HCT116 (cell line): ENCODE data around the gene DIP2C. TPM values are rescaled to one million over a fixed set of nuclear protein-coding genes. Genes with fewer than 3 reads are reported as not detected.

Source experiments
- ATAC-seq: fragments of 200-7000 bp; cut with Tn5 transposase; 2 replicates; pipeline ENCODE4 v1.9.1; 2020; ENCODE audit warnings: mild to moderate bottlenecking, moderate library complexity
- BruUV-seq: library from RNA; stranded (reverse); fragments of 400-500 nt; replicated peaks from 2 replicates; lab custom pipeline; 2021; lab: Mats Ljungman, UMichigan
- CTCF ChIA-PET: fragments of 300-600 bp; sonication (Branson Sonifier 250); formaldehyde crosslinking; loops from one replicate; lab custom pipeline; 2021; ENCODE audit warnings: antibody characterized with exemption; lab: Charles Lee
- POLR2A ChIA-PET: fragments of 300-600, 350-600 bp; sonication (Branson Sonifier 250); formaldehyde crosslinking; loops from one replicate; lab custom pipeline; 2021; ENCODE audit warnings: antibody characterized with exemption; lab: Charles Lee
- RAD21 ChIA-PET, 2 experiments: fragments of 300-600 bp; sonication (Branson Sonifier 250); formaldehyde crosslinking; loops; one replicate each; lab custom pipeline; 2023; ENCODE audit warnings: low total read pairs in 2 of 2; ENCODE audit not compliant: uncharacterized antibody in 2 of 2, unreplicated experiment in 2 of 2, low non-redundant PET in 1 of 2; lab: Charles Lee
- DNase-seq: peaks from one replicate; pipeline ENCODE4 v3.0.0-alpha.2; 2010; ENCODE audit warnings: low read depth, low spot score
- H2AFZ ChIP-seq: fragments of 200-600 bp; shearing (Covaris generic), sonication (generic); 2 replicates; pipeline ENCODE4 v1.6.1; 2017; ENCODE audit warnings: low read depth, mixed run types, mixed read lengths, antibody characterized with exemption, low read length; ENCODE audit not compliant: poor library complexity, severe bottlenecking
- H3K27ac ChIP-seq: 2 replicates; pipeline ENCODE4 v1.5.1; 2012; ENCODE audit warnings: low read depth, low read length
- H3K27me3 ChIP-seq: fragments of 200-600 bp; sonication (generic); 2 replicates; pipeline ENCODE4 v1.6.1; 2016; ENCODE audit warnings: mixed run types, low read length, mixed read lengths; ENCODE audit not compliant: insufficient read depth
- H3K36me3 ChIP-seq, 2 experiments: fragments of 200-500 bp in 1 of 2; fragments of 200-600 bp in 1 of 2; sonication (Bioruptor generic) in 1 of 2; sonication (generic) in 1 of 2; 2 replicates each; pipeline versions ENCODE4 v1.5.1 to v1.6.1; 2014 to 2016; ENCODE audit warnings: low read length in 2 of 2, inconsistent platforms in 1 of 2, mixed read lengths in 1 of 2, mixed run types in 1 of 2; ENCODE audit not compliant: insufficient read depth in 2 of 2, control insufficient read depth in 1 of 2
- H3K4me1 ChIP-seq, 2 experiments: fragments of 200-600 bp in 1 of 2; sonication (generic) in 1 of 2; 2 replicates each; pipeline versions ENCODE4 v1.5.1 to v1.6.1; 2012 to 2017; ENCODE audit warnings: low read length in 2 of 2, inconsistent platforms in 1 of 2, mild to moderate bottlenecking in 1 of 2, mixed read lengths in 1 of 2, mixed run types in 1 of 2, moderate library complexity in 1 of 2; ENCODE audit not compliant: insufficient read depth in 2 of 2, control insufficient read depth in 1 of 2
- H3K4me2 ChIP-seq: fragments of 200-600 bp; sonication (generic); 2 replicates; pipeline ENCODE4 v1.6.1; 2017; ENCODE audit warnings: mixed run types, low read length, mixed read lengths
- H3K4me3 ChIP-seq, 2 experiments: fragments of 200-600 bp in 1 of 2; sonication (generic) in 1 of 2; replicated peaks in 1 of 2; 2 replicates each; pipeline ENCODE4 v1.5.1; 2011 to 2016; ENCODE audit warnings: low read length in 2 of 2, control low read depth in 1 of 2, low read depth in 1 of 2, mild to moderate bottlenecking in 1 of 2, mixed read lengths in 1 of 2, mixed run types in 1 of 2
- H3K79me2 ChIP-seq: fragments of 200-600 bp; sonication (generic); 2 replicates; pipeline ENCODE4 v1.6.1; 2017; ENCODE audit warnings: mild to moderate bottlenecking, mixed run types, low read length, moderate library complexity, mixed read lengths; ENCODE audit not compliant: insufficient read depth
- H3K9ac ChIP-seq: fragments of 200-600 bp; sonication (generic); 2 replicates; pipeline ENCODE4 v1.6.1; 2016; ENCODE audit warnings: low read length, mixed read lengths
- H3K9me2 ChIP-seq: fragments of 200-600 bp; sonication (generic), shearing (Covaris generic); 2 replicates; pipeline ENCODE4 v1.6.1; 2017; ENCODE audit warnings: mixed run types, mild to moderate bottlenecking, moderate library complexity; ENCODE audit not compliant: insufficient read depth
- H3K9me3 ChIP-seq, 2 experiments: fragments of 200-500 bp in 1 of 2; fragments of 200-600 bp in 1 of 2; sonication (Bioruptor generic) in 1 of 2; sonication (generic) in 1 of 2; 2 replicates each; pipeline ENCODE4 v1.6.1; 2014 to 2017; ENCODE audit warnings: low read length in 2 of 2, mixed read lengths in 2 of 2, inconsistent platforms in 1 of 2, low read depth in 1 of 2, mild to moderate bottlenecking in 1 of 2, mixed run types in 1 of 2, moderate library complexity in 1 of 2; ENCODE audit not compliant: control insufficient read depth in 1 of 2, insufficient read depth in 1 of 2
- H4K20me1 ChIP-seq: fragments of 200-600 bp; sonication (generic), shearing (Covaris generic); 2 replicates; pipeline ENCODE4 v1.6.1; 2017; ENCODE audit warnings: mixed run types, mild to moderate bottlenecking, moderate library complexity; ENCODE audit not compliant: insufficient read depth
- CBX3 ChIP-seq: IDR thresholded peaks from 2 replicates; pipeline ENCODE4 v1.6.1; 2012; ENCODE audit warnings: low read depth
- EGR1 ChIP-seq: IDR thresholded peaks from 2 replicates; pipeline ENCODE4 v1.6.1; 2012; ENCODE audit warnings: low read depth
- EZH2phosphoT487 ChIP-seq: fragments of 200-600 bp; IDR thresholded peaks from 2 replicates; pipeline ENCODE4 v1.6.1; 2018; ENCODE audit warnings: antibody characterized with exemption, borderline replicate concordance
- SIN3A ChIP-seq: IDR thresholded peaks from 2 replicates; pipeline ENCODE4 v1.6.1; 2012; ENCODE audit warnings: low read depth
- YY1 ChIP-seq: IDR thresholded peaks from 2 replicates; pipeline ENCODE4 v1.6.1; 2011; ENCODE audit warnings: low read length, low read depth, moderate library complexity, mild to moderate bottlenecking; ENCODE audit not compliant: insufficient replicate concordance; ENCODE audit errors: extremely low read depth
- ZFX ChIP-seq: fragments of 450-650 bp; IDR thresholded peaks from 2 replicates; pipeline ENCODE4 v1.6.1; 2017
- intact Hi-C: fragments of 100-400 bp; cut with micrococcal nuclease; formaldehyde crosslinking; loops from 2 replicates; pipeline ENCODE4 v1.10.0; 2022
- total RNA-seq: library from RNA; stranded (reverse); gene quantifications from one replicate; pipeline ENCODE4 v1.2.1, GENCODE V29; 2021; ENCODE audit not compliant: unreplicated experiment
- TF ChIP-seq, protein P1 (sequence below): IDR thresholded peaks from 2 replicates; pipeline ENCODE4 v1.6.1; 2011; ENCODE audit warnings: mild to moderate bottlenecking, low read length, moderate library complexity; ENCODE audit not compliant: insufficient replicate concordance; ENCODE audit errors: extremely low read depth
- TF ChIP-seq, protein P2 (sequence below): IDR thresholded peaks from 2 replicates; pipeline ENCODE4 v1.6.1; 2012; ENCODE audit warnings: low read depth

Gene DIP2C
- total RNA-seq, 1 experiment from 2014 or later = 15.4 TPM

DNA sequence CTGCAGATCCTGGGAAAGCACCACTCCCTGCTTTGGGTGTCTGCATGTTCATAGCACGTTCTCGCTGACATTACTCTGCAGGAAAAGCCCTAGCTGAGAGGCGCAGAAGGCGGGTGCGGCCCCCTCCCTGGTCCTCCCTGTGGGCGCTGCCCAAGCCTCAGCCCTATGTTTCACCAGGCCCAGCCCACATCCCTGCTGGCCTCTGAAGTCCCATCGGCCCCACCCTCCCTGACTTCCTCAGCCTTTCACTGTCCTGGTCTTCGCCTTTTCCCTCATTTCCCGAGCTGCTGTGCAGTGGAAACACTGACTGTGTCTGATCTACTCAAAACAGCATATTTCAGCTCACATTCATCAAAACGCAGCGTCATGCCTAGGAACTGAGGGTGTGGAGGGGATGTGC lies 36.3 kb upstream of the DIP2C start:
- no peak for ATAC-seq
- BruUV-seq = no TSS peak
- Histone ChIP-seq H3K27me3 (no peaks in the 10 kb centered on the region; the same call in 1 of the 2 replicates), H3K4me1 (no peaks in the 10 kb centered on the region), H3K4me2 (no peak overlapping the region), H3K27ac (no peak overlapping the region), H3K4me3 (no peak overlapping the region), H3K79me2 (no peaks in the 10 kb centered on the region), H3K36me3 (no peaks in the 10 kb centered on the region)
- intact Hi-C loops = no loop called here
- DNase-seq = no peak
- CTCF ChIA-PET = no interaction called here
- TF ChIP-seq ZFX (no peak), CBX3 (no peak), EZH2phosphoT487 (no peak), EGR1 (no peak), SIN3A (no peak), YY1 (no peak)
- TF ChIP-seq, protein P1, sequence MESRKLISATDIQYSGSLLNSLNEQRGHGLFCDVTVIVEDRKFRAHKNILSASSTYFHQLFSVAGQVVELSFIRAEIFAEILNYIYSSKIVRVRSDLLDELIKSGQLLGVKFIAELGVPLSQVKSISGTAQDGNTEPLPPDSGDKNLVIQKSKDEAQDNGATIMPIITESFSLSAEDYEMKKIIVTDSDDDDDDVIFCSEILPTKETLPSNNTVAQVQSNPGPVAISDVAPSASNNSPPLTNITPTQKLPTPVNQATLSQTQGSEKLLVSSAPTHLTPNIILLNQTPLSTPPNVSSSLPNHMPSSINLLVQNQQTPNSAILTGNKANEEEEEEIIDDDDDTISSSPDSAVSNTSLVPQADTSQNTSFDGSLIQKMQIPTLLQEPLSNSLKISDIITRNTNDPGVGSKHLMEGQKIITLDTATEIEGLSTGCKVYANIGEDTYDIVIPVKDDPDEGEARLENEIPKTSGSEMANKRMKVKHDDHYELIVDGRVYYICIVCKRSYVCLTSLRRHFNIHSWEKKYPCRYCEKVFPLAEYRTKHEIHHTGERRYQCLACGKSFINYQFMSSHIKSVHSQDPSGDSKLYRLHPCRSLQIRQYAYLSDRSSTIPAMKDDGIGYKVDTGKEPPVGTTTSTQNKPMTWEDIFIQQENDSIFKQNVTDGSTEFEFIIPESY = no peak
- TF ChIP-seq, protein P2, sequence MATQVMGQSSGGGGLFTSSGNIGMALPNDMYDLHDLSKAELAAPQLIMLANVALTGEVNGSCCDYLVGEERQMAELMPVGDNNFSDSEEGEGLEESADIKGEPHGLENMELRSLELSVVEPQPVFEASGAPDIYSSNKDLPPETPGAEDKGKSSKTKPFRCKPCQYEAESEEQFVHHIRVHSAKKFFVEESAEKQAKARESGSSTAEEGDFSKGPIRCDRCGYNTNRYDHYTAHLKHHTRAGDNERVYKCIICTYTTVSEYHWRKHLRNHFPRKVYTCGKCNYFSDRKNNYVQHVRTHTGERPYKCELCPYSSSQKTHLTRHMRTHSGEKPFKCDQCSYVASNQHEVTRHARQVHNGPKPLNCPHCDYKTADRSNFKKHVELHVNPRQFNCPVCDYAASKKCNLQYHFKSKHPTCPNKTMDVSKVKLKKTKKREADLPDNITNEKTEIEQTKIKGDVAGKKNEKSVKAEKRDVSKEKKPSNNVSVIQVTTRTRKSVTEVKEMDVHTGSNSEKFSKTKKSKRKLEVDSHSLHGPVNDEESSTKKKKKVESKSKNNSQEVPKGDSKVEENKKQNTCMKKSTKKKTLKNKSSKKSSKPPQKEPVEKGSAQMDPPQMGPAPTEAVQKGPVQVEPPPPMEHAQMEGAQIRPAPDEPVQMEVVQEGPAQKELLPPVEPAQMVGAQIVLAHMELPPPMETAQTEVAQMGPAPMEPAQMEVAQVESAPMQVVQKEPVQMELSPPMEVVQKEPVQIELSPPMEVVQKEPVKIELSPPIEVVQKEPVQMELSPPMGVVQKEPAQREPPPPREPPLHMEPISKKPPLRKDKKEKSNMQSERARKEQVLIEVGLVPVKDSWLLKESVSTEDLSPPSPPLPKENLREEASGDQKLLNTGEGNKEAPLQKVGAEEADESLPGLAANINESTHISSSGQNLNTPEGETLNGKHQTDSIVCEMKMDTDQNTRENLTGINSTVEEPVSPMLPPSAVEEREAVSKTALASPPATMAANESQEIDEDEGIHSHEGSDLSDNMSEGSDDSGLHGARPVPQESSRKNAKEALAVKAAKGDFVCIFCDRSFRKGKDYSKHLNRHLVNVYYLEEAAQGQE = no peak
- TF ChIP-seq, all 23 proteins: peak for 0
- H2AFZ ChIP-seq = no peak overlapping the region
- H3K9me3 ChIP-seq = no peaks in the 10 kb centered on the region
- no peak overlapping the region for H3K9ac ChIP-seq
- ChIA-PET POLR2A (no interaction called here), RAD21 (no interaction called here)
- no peaks in the 10 kb centered on the region for H4K20me1 ChIP-seq
- H3K9me2 ChIP-seq = no peaks in the 10 kb centered on the region
